Activated naive CD4-positive, alpha-beta T cell (primary cell): ENCODE measurements around the gene ANKRD33.

Experiments used
- DNase-seq, 4 experiments: peaks; one replicate each; lab custom pipeline; 2025; lab: John Stamatoyannopoulos, UW

Gene ANKRD33

GRCh38 chr12:51887476-51888315, at the start of gene ANKRD33:
TSS of gene ANKRD33 (plus strand) at chr12:51888103. CDS start at chr12:51888187, 84 bp downstream.
- DNase-seq, result no peak

GRCh38 chr12:51838762-51839161, 49.1 kb upstream of the ANKRD33 start:
- DNase-seq, result no peak

GRCh38 chr12:51839310-51839947, 48.5 kb upstream of the ANKRD33 start:
- no peak for DNase-seq

GRCh38 chr12:51840966-51841365, 46.9 kb upstream of the ANKRD33 start:
- no peak for DNase-seq

GRCh38 chr12:51841727-51842126, 46.2 kb upstream of the ANKRD33 start:
- DNase-seq, result no peak

GRCh38 chr12:51844854-51845253, 43.0 kb upstream of the ANKRD33 start:
- no peak for DNase-seq

GRCh38 chr12:51845482-51845881, 42.4 kb upstream of the ANKRD33 start:
- no peak for DNase-seq

- DNase-seq, result no peak
Observed at GRCh38 chr12:51846271-51846691, 41.6 kb upstream of the ANKRD33 start.

- DNase-seq, result peak in 1 of 4 experiments; percentile 31
Observed at GRCh38 chr12:51846911-51847642, 40.8 kb upstream of the ANKRD33 start.

- no peak for DNase-seq
Observed at GRCh38 chr12:51847643-51848325, 40.1 kb upstream of the ANKRD33 start.

GRCh38 chr12:51848326-51848727, 39.6 kb upstream of the ANKRD33 start, which contains the start of gene FIGNL2:
TSS of gene FIGNL2 (minus strand) at chr12:51848718. CDS start at chr12:51822413, 26,305 bp downstream.
- DNase-seq, result no peak

GRCh38 chr12:51848841-51849735, 38.8 kb upstream of the ANKRD33 start:
- DNase-seq, result no peak

GRCh38 chr12:51850081-51850964, 37.6 kb upstream of the ANKRD33 start:
- no peak for DNase-seq

- no peak for DNase-seq
Observed at GRCh38 chr12:51850965-51851299, 37.0 kb upstream of the ANKRD33 start.

GRCh38 chr12:51851413-51852124, 36.3 kb upstream of the ANKRD33 start:
- no peak for DNase-seq

- no peak for DNase-seq
Observed at GRCh38 chr12:51852404-51853137, 35.3 kb upstream of the ANKRD33 start.

GRCh38 chr12:51855586-51856428, 32.1 kb upstream of the ANKRD33 start:
- DNase-seq, result no peak

GRCh38 chr12:51860986-51861385, 26.9 kb upstream of the ANKRD33 start:
- DNase-seq, result no peak
